ENCODE measurements around the gene SCT. TPM values are rescaled to one million over a fixed set of nuclear protein-coding genes. Genes with fewer than 3 reads are reported as not detected.
"Not testable (repeated sequence)": the region's sequence is repeated elsewhere in the genome, so short reads cannot be mapped to it uniquely, and the experiment has no call there.

SCT gene
- total RNA-seq, 2 donors from 2014 or later: not detected

DNA sequence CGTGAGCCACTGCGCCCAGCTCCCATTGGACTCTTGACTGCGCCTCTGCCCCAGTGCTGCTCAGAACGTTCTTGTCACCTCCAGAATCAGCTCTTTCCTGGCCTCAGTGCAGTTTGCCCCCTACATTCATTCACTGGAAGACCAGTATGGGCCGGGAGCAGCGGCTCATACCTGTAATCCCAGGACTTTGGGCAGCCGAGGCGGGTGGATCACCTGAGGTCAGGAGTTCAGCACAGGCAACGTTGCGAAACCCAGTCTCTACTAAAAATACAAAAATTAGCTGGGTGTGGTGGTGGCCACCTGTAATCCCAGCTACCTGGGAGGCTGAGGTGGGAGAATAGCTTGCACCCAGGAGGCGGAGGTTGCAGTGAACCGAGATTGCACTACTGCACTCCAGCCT, 27.5 kb upstream of the SCT start:
- H3K27me3 Mint-ChIP-seq; H3K9me3 Mint-ChIP-seq; H3K27ac Mint-ChIP-seq; H3K4me1 Mint-ChIP-seq; ATAC-seq (replicated peaks); H3K4me3 Mint-ChIP-seq: not testable (repeated sequence)
- peaks cover 50% of the 10 kb centered on the region for H3K36me3 Mint-ChIP-seq (ENCODE audit: low read depth)

DNA sequence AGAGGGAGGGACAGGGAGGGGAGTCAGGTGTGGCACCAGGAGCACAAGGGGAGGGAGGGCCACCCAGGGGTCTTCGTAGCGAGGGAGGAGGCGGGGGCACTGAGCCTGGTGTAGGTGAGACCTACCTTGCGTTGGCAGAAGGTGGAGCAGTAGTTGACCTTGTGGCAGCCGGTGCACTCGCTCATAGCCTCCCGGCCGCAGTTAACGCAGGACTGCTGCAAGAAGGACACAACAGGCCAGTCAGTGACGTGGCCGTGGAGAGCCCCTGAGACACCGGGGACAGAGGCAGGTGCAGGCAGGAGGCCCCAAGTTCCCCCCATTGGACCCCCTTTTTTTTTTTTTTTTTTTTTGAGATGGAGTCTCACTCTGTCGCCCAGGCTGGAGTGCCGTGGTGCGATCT, 26.9 kb upstream of the SCT start:
- H3K9me3 Mint-ChIP-seq: no peaks in the 10 kb centered on the region
- no peak overlapping the region for H3K4me3 Mint-ChIP-seq
- no peak for ATAC-seq (replicated peaks)
- no peaks in the 10 kb centered on the region for H3K4me1 Mint-ChIP-seq
- no peaks in the 10 kb centered on the region for H3K27me3 Mint-ChIP-seq
- no peak overlapping the region for H3K27ac Mint-ChIP-seq
- peaks cover 55% of the 10 kb centered on the region for H3K36me3 Mint-ChIP-seq (ENCODE audit: low read depth)

DNA sequence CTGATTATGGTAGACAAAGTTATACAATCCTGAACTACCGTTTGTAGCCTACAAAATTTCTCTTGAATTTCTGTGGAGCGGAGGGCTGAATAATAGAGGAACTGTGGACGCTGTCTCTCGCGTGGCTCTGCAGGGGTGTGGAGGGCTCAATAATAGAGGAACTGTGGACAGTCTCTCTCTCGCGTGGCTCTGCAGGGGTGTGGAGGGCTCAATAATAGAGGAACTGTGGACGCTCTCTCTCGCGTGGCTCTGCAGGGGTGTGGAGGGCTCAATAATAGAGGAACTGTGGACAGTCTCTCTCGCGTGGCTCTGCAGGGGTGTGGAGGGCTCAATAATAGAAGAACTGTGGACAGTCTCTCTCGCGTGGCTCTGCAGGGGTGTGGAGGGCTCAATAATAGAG, 26.2 kb upstream of the SCT start:
- H3K27ac Mint-ChIP-seq; H3K9me3 Mint-ChIP-seq; H3K4me1 Mint-ChIP-seq; H3K27me3 Mint-ChIP-seq; ATAC-seq (replicated peaks); H3K4me3 Mint-ChIP-seq: not testable (repeated sequence)
- peaks cover 60% of the 10 kb centered on the region for H3K36me3 Mint-ChIP-seq (ENCODE audit: low read depth)

DNA sequence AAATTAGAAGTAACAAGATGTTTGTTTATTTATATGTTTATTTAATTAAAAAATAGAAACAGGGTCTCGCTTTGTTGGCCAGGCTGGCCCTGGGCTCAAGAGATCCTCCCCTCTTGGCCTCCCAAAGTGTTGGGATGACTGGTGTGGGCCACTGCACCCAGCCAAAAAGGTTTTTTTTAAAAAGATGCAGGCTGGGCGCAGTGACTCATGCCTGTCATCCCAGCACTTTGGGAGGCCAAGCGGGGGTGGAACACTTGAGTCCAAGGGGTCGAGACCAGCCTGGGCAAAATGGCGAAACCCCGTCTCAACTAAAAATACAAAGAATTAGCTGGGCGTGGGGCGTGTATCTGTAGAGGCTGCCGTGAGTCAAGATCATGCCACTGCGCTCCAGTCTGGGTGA, 23.5 kb upstream of the SCT start:
- Mint-ChIP-seq H3K27ac (no peak overlapping the region), H3K36me3 (ENCODE audit: low read depth) (peaks cover 74% of the 10 kb centered on the region), H3K4me1 (no peaks in the 10 kb centered on the region), H3K9me3 (no peaks in the 10 kb centered on the region), H3K27me3 (no peaks in the 10 kb centered on the region), H3K4me3 (no peak overlapping the region)
- ATAC-seq (replicated peaks): no peak

DNA sequence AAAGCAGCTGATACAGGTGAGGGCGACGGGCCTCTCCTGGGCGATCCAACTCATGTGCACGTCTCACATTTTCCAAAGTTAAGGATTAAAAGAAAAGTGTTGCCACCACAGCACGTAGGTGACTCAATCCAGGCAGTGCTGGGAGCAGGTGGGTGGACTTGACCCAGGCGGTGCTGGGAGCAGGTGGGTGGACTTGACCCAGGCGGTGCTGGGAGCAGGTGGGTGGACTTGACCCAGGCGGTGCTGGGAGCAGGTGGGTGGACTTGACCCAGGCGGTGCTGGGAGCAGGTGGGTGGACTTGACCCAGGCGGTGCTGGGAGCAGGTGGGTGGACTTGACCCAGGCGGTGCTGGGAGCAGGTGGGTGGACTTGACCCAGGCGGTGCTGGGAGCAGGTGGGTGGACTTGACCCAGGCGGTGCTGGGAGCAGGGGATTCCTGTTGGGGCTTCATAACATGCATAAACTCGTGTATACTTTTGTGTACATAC, 20.7 kb upstream of the SCT start:
- not testable (repeated sequence) for H3K27ac Mint-ChIP-seq; H3K4me1 Mint-ChIP-seq; H3K27me3 Mint-ChIP-seq; ATAC-seq (replicated peaks); H3K4me3 Mint-ChIP-seq; H3K9me3 Mint-ChIP-seq
- peaks cover 63% of the 10 kb centered on the region for H3K36me3 Mint-ChIP-seq (ENCODE audit: low read depth)

DNA sequence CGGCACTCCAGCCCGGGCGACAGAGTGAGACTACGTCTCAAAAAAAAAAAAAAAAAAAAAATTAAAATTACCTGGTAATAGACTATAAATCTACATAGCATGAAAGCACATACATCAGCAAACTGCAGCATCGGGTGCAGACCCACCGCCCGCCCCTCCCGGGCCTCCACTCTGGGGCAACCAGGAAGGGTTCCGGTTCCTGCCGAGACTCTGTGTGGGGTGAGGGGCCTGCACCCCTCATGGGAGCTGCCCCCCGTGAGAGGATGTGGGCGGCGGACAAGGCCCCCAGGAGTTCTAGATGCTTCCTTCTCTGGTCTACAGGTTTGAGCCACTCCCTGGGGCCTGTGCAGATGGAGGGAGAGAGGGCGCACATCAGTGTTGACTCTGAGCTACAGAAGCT, 19.2 kb upstream of the SCT start:
- no peaks in the 10 kb centered on the region for H3K27me3 Mint-ChIP-seq
- no peaks in the 10 kb centered on the region for H3K9me3 Mint-ChIP-seq
- H3K27ac Mint-ChIP-seq: no peak overlapping the region
- H3K36me3 Mint-ChIP-seq (ENCODE audit: low read depth): peaks cover 51% of the 10 kb centered on the region
- H3K4me3 Mint-ChIP-seq: no peak overlapping the region
- no peak for ATAC-seq (replicated peaks)
- H3K4me1 Mint-ChIP-seq: no peaks in the 10 kb centered on the region

DNA sequence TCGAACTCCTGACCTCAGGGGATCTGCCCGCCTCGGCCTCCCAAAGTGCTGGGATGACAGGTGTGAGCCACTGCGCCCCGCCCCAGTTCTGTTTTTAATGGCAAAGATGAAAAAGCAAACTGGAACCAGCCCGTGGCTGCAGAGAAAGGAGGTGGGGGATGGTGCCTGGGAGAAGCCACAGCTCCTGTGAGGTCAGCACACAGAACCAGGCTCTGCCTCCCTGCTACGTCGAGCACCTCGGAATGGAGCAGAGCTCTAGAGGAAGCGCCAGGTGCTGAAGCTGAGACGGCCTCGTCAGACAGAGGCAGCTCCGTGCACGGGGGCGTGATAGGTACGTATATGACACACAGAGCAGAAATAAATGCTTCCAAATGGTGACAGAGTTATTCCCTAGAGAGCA, 18.6 kb upstream of the SCT start:
- Mint-ChIP-seq H3K27ac (no peak overlapping the region), H3K4me1 (no peaks in the 10 kb centered on the region), H3K4me3 (no peak overlapping the region), H3K27me3 (no peaks in the 10 kb centered on the region), H3K9me3 (no peaks in the 10 kb centered on the region), H3K36me3 (ENCODE audit: low read depth) (peaks cover 46% of the 10 kb centered on the region)
- no peak for ATAC-seq (replicated peaks)

DNA sequence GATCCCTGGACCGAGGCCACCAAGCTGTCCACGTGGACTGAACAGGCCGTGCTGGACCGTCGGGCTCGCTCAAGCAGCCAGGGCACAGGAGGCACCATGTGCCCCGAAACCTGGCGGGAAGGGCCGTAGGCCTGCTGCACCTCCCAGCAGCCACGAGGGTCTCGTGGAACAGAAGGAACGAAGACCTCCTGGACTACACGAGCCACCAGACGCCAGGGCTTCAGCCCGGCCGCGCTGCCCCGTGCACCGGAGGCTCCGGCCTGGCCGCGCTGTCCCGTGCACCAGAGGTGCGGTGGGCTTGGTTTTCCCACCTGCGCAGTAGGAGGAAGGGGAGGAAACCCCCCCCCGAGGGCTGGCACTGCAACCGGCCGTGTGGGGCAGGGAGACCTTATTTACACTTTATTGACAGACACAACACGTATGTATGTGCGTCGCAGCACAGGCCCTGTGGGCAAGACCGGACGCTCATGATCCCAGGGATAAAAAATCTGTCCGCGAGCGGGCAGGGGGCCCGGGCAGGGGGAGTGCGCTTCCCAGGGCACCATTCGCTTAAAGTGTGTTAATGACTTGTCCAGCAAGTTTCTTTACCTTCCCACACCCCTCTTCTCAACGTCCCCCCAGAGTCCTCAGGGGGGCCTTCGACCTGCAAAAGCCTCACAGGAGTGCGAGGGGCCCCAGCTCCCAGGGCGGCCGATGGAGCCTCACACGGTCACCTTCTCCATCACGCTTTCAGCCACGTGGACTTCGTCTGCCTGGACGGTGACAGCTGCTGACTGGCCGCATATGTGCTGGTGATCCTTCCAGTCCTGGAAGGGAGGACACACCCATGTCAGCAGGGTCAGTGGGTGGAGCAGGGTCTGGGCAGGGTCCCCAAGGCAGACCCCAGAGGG, 17.1 kb upstream of the SCT start:
- Mint-ChIP-seq H3K4me3 (no peak overlapping the region), H3K36me3 (ENCODE audit: low read depth) (peaks cover 32% of the 10 kb centered on the region), H3K27ac (no peak overlapping the region), H3K9me3 (no peaks in the 10 kb centered on the region), H3K27me3 (no peaks in the 10 kb centered on the region), H3K4me1 (no peaks in the 10 kb centered on the region)
- ATAC-seq (replicated peaks): no peak

DNA sequence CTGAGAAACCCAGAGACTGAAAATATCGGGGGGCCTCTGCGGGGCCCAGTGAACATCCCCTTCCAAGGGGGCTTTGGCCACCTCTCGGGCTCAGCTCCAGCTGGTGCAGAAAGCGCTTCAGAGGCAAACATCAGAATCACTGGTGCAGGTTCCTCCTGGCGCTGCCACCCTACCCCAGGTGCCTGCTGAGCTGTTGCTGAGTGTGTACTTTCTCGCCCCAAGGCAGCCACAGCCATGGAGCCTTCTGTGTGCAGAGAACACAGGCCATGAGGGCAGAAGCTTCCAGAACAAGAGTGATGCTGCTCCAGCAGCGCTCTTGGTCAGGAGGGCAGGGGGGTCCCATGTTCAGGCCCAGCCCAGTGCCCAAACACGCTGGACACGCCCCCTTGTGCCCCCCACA, 16.4 kb upstream of the SCT start:
- Mint-ChIP-seq H3K27ac (no peak overlapping the region), H3K4me3 (no peak overlapping the region), H3K4me1 (no peaks in the 10 kb centered on the region), H3K9me3 (no peaks in the 10 kb centered on the region), H3K27me3 (no peaks in the 10 kb centered on the region), H3K36me3 (ENCODE audit: low read depth) (peaks cover 31% of the 10 kb centered on the region)
- ATAC-seq (replicated peaks): no peak

DNA sequence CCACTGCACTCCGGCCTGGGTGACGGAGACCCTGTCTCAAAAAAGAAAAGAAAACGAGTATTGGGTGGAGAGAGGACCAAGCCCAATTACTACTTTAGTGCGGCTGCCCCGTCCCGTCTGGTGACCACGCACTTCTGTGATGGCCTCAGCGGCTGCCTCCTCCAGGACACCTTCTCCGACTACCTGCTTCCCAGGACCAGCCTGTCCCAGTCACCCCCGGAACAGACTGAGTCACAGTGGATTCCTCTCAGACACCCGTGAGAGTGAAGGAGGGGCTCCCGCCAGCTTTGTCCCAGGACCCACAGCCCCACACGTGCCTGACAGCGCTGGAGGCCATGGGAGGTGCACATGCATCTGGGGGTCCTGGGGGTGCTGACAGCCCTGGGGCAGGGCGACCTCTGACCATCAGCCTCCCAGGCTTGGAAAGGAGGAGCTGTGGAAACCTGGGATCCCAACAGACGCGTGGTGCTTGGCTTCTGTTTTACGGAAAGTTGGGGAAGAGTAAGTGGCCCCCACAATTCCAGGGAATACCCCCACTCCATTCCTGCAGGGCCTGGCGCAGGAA, 14.9 kb upstream of the SCT start:
- no peak for ATAC-seq (replicated peaks)
- no peak overlapping the region for H3K4me3 Mint-ChIP-seq
- no peaks in the 10 kb centered on the region for H3K9me3 Mint-ChIP-seq
- peaks cover 5% of the 10 kb centered on the region for H3K27me3 Mint-ChIP-seq
- H3K4me1 Mint-ChIP-seq: no peaks in the 10 kb centered on the region
- H3K36me3 Mint-ChIP-seq (ENCODE audit: low read depth): peaks cover 22% of the 10 kb centered on the region
- no peak overlapping the region for H3K27ac Mint-ChIP-seq

DNA sequence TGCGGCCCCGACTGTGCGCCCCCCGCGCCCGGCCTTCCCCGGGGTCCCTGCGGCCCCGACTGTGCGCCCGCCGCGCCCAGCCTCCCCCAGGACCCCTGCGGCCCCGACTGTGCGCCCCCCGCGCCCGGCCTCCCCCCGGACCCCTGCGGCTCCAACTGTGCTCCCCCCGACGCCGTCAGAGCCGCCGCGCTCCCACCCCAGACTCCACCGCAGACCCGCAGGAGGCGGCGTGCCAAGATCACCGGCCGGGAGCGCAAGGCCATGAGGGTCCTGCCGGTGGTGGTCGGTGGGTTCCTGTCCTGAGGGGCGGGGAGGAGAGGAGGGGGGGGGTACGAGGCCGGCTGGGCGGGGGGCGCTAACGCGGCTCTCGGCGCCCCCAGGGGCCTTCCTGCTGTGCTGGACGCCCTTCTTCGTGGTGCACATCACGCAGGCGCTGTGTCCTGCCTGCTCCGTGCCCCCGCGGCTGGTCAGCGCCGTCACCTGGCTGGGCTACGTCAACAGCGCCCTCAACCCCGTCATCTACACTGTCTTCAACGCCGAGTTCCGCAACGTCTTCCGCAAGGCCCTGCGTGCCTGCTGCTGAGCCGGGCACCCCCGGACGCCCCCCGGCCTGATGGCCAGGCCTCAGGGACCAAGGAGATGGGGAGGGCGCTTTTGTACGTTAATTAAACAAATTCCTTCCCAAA, 13.2 kb upstream of the SCT start:
- peak; percentile 39 for ATAC-seq (replicated peaks)
- H3K9me3 Mint-ChIP-seq: no peaks in the 10 kb centered on the region

DNA sequence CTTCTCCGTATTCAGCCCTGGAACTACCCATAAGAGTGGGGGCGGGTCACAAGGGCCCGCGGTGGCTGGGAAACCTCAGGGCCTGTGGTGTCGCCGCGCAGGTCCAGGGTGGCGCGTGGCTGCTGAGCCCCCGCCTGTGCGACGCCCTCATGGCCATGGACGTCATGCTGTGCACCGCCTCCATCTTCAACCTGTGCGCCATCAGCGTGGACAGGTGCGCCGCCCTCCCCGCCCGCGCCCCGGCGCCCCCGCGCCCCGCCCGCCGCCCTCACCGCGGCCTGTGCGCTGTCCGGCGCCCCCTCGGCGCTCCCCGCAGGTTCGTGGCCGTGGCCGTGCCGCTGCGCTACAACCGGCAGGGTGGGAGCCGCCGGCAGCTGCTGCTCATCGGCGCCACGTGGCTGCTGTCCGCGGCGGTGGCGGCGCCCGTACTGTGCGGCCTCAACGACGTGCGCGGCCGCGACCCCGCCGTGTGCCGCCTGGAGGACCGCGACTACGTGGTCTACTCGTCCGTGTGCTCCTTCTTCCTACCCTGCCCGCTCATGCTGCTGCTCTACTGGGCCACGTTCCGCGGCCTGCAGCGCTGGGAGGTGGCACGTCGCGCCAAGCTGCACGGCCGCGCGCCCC, 12.5 kb upstream of the SCT start:
- H3K9me3 Mint-ChIP-seq: no peaks in the 10 kb centered on the region
- peaks cover 10% of the 10 kb centered on the region for H3K36me3 Mint-ChIP-seq (ENCODE audit: low read depth)
- H3K4me1 Mint-ChIP-seq: no peaks in the 10 kb centered on the region
- no peak overlapping the region for H3K27ac Mint-ChIP-seq
- ATAC-seq (replicated peaks): no peak
- H3K4me3 Mint-ChIP-seq: no peak overlapping the region
- H3K27me3 Mint-ChIP-seq: peaks cover 8% of the 10 kb centered on the region

More for the DNA sequence above, 13.2 kb upstream of the SCT start:
- Mint-ChIP-seq H3K4me3 (peak overlapping the region; percentile 22), H3K27ac (no peak overlapping the region), H3K36me3 (ENCODE audit: low read depth) (peaks cover 10% of the 10 kb centered on the region), H3K4me1 (no peaks in the 10 kb centered on the region), H3K27me3 (peaks cover 8% of the 10 kb centered on the region)

DNA sequence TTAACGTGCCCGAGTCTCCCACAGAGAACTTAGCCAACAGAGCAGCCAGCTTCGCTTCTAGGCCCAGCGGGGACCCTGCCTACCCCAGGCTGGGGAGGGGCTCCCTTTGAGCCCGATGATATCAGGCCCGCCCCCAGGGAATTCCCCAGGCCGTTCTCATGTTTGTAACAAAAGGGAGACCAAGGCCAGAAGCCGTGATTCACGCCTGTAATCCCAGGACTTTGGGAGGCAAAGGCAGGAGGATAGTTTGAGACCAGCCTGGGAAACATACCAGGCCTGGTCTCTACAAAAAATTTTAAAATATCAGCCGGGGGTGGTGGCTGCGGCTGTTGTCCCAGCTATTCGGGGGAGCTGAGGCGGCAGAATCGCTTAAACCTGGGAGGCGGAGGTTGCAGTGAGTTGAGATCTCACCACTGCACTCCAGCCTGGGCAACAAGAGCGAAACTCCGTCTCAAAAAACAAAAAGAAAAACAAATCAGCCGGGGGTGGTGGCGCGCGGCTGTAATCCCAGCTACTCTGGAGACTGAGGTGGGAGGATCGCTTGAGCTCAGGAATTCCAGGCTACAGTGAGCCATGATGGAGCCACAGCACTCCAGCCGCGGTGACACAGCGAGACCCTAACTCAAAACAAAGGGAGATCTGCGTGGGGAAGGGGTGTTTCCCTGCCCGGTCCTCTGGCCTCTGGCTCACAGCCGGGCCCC, 11.8 kb upstream of the SCT start:
- ATAC-seq (replicated peaks): no peak
- H3K4me1 Mint-ChIP-seq: no peaks in the 10 kb centered on the region
- peak overlapping the region; percentile 39 for H3K4me3 Mint-ChIP-seq
- H3K27me3 Mint-ChIP-seq: peaks cover 8% of the 10 kb centered on the region
- no peak overlapping the region for H3K27ac Mint-ChIP-seq
- H3K36me3 Mint-ChIP-seq (ENCODE audit: low read depth): peaks cover 10% of the 10 kb centered on the region
- H3K9me3 Mint-ChIP-seq: no peaks in the 10 kb centered on the region
